Effector memory CD8-positive, alpha-beta T cell (primary cell): ENCODE results near the gene CKLF.
"Not testable (repeated sequence)": the region's sequence is repeated elsewhere in the genome, so short reads cannot be mapped to it uniquely, and the experiment has no call there.

Experiments
- ATAC-seq: fragments of 150-1000 bp; cut with Tn5 transposase; replicated peaks from 2 replicates; pipeline ENCODE4 v1.10.0; 2021; ENCODE audit warnings: mild to moderate bottlenecking, moderate library complexity
- DNase-seq, 3 experiments: peaks; one replicate each; pipeline ENCODE4 v3.0.0; 2021
- H3K27ac Mint-ChIP-seq, 2 donors: one replicate each; pipeline ENCODE4 v1.8.0; 2022; ENCODE audit warnings: mild to moderate bottlenecking in 2 of 2, mixed read lengths in 2 of 2, moderate library complexity in 2 of 2
- H3K27me3 Mint-ChIP-seq, 2 donors: one replicate each; pipeline ENCODE4 v1.8.0; 2022; ENCODE audit warnings: mixed read lengths in 2 of 2
- H3K36me3 Mint-ChIP-seq: one replicate; pipeline ENCODE4 v1.8.0; 2022; ENCODE audit warnings: mild to moderate bottlenecking, moderate library complexity, mixed read lengths; ENCODE audit not compliant: insufficient read depth
- H3K4me1 Mint-ChIP-seq, 2 donors: one replicate each; pipeline ENCODE4 v1.8.0; 2022; ENCODE audit warnings: low read depth in 2 of 2, mixed read lengths in 2 of 2
- H3K4me3 Mint-ChIP-seq, 2 donors: one replicate each; pipeline ENCODE4 v1.8.0; 2022; ENCODE audit warnings: mild to moderate bottlenecking in 2 of 2, mixed read lengths in 2 of 2, moderate library complexity in 2 of 2
- H3K9me3 Mint-ChIP-seq, 2 donors: one replicate each; pipeline ENCODE4 v1.8.0; 2022; ENCODE audit warnings: mixed read lengths in 2 of 2

CKLF gene

GRCh38 chr16:66560107-66560506, 7.7 kb downstream of the CKLF start:
- peaks cover 33% of the 10 kb centered on the region for H3K36me3 Mint-ChIP-seq
- H3K9me3 Mint-ChIP-seq: no peaks in the 10 kb centered on the region
- no peaks in the 10 kb centered on the region for H3K27me3 Mint-ChIP-seq
- peak overlapping the region; percentile 7 to 67 for H3K4me3 Mint-ChIP-seq
- ATAC-seq: no peak
- DNase-seq: no peak
- H3K27ac Mint-ChIP-seq: peak overlapping the region; percentile 16 to 71
- H3K4me1 Mint-ChIP-seq: peaks cover 69 to 79% of the 10 kb centered on the region in 2 donors

- H3K9me3 Mint-ChIP-seq: no peaks in the 10 kb centered on the region
- peaks cover 43% of the 10 kb centered on the region for H3K36me3 Mint-ChIP-seq
- H3K4me1 Mint-ChIP-seq: peaks cover 57 to 71% of the 10 kb centered on the region in 2 donors
- ATAC-seq: peak; percentile 63
- no peaks in the 10 kb centered on the region for H3K27me3 Mint-ChIP-seq
- peak overlapping the region; percentile 41 to 67 for H3K4me3 Mint-ChIP-seq
- no peak for DNase-seq
- peak overlapping the region; percentile 16 to 71 for H3K27ac Mint-ChIP-seq
These were observed 9.2 kb downstream of the CKLF start for GRCh38 chr16:66561381-66562080.

GRCh38 chr16:66562409-66562808, 10.0 kb downstream of the CKLF start:
- peaks cover 54 to 70% of the 10 kb centered on the region in 2 donors for H3K4me1 Mint-ChIP-seq
- peak overlapping the region; percentile 16 to 71 for H3K27ac Mint-ChIP-seq
- H3K4me3 Mint-ChIP-seq: peak overlapping the region; percentile 41 to 67
- ATAC-seq: peak; percentile 63
- no peaks in the 10 kb centered on the region for H3K27me3 Mint-ChIP-seq
- DNase-seq: no peak
- H3K9me3 Mint-ChIP-seq: no peaks in the 10 kb centered on the region
- peaks cover 49% of the 10 kb centered on the region for H3K36me3 Mint-ChIP-seq

- peak overlapping the region; percentile 16 to 71 for H3K27ac Mint-ChIP-seq
- H3K9me3 Mint-ChIP-seq: no peaks in the 10 kb centered on the region
- peak; percentile 31 for ATAC-seq
- H3K27me3 Mint-ChIP-seq: no peaks in the 10 kb centered on the region
- H3K4me1 Mint-ChIP-seq: peaks cover 52 to 66% of the 10 kb centered on the region in 2 donors
- H3K4me3 Mint-ChIP-seq: peak overlapping the region; percentile 41 to 67
- DNase-seq: no peak
- H3K36me3 Mint-ChIP-seq: peaks cover 49% of the 10 kb centered on the region
These were observed 10.6 kb downstream of the CKLF start for GRCh38 chr16:66562986-66563385.

GRCh38 chr16:66563574-66564334, 11.4 kb downstream of the CKLF start:
- no peaks in the 10 kb centered on the region for H3K27me3 Mint-ChIP-seq
- H3K9me3 Mint-ChIP-seq: no peaks in the 10 kb centered on the region
- H3K36me3 Mint-ChIP-seq: peaks cover 48% of the 10 kb centered on the region
- peak overlapping the region; percentile 16 to 71 for H3K27ac Mint-ChIP-seq
- ATAC-seq (no peak), DNase-seq (no peak)
- peak overlapping the region in 1 of 2 donors; percentile 67 for H3K4me3 Mint-ChIP-seq
- H3K4me1 Mint-ChIP-seq: peaks cover 46 to 60% of the 10 kb centered on the region in 2 donors

- ATAC-seq (no peak), DNase-seq (no peak)
- no peaks in the 10 kb centered on the region for H3K27me3 Mint-ChIP-seq
- no peaks in the 10 kb centered on the region for H3K9me3 Mint-ChIP-seq
- H3K36me3 Mint-ChIP-seq: peaks cover 50% of the 10 kb centered on the region
- H3K27ac Mint-ChIP-seq: peak within 1 kb of the TSS; percentile 51 to 77
- no peak within 1 kb of the TSS for H3K4me3 Mint-ChIP-seq
- H3K4me1 Mint-ChIP-seq: peaks cover 30 to 40% of the 10 kb centered on the region in 2 donors
These were observed 13.9 kb downstream of the CKLF start, which contains the start of gene CMTM1 for GRCh38 chr16:66566051-66566901. CMTM1 (plus strand) TSS chr16:66566439; CDS start chr16:66566514, 75 bp downstream.

- not testable (repeated sequence) for DNase-seq, H3K4me3 Mint-ChIP-seq, H3K27me3 Mint-ChIP-seq, H3K9me3 Mint-ChIP-seq, ATAC-seq, H3K27ac Mint-ChIP-seq
- H3K36me3 Mint-ChIP-seq: peaks cover 50% of the 10 kb centered on the region
- H3K4me1 Mint-ChIP-seq: peaks cover 31 to 34% of the 10 kb centered on the region in 2 donors
These were observed 14.9 kb downstream of the CKLF start for GRCh38 chr16:66567270-66567669.

GRCh38 chr16:66568355-66568754, 16.0 kb downstream of the CKLF start:
- DNase-seq: no peak
- H3K36me3 Mint-ChIP-seq: peaks cover 50% of the 10 kb centered on the region
- peaks cover 24 to 27% of the 10 kb centered on the region in 2 donors for H3K4me1 Mint-ChIP-seq
- no peaks in the 10 kb centered on the region for H3K27me3 Mint-ChIP-seq
- no peak for ATAC-seq
- peak overlapping the region in 1 of 2 donors; percentile 73 for H3K27ac Mint-ChIP-seq
- no peaks in the 10 kb centered on the region for H3K9me3 Mint-ChIP-seq
- no peak overlapping the region for H3K4me3 Mint-ChIP-seq

- DNase-seq: no peak
- H3K4me3 Mint-ChIP-seq: no peak overlapping the region
- no peaks in the 10 kb centered on the region for H3K27me3 Mint-ChIP-seq
- no peak for ATAC-seq
- peak overlapping the region; percentile 65 to 89 for H3K27ac Mint-ChIP-seq
- peaks cover 47% of the 10 kb centered on the region for H3K36me3 Mint-ChIP-seq
- H3K9me3 Mint-ChIP-seq: no peaks in the 10 kb centered on the region
- peaks cover 19 to 23% of the 10 kb centered on the region in 2 donors for H3K4me1 Mint-ChIP-seq
These were observed 16.8 kb downstream of the CKLF start for GRCh38 chr16:66569131-66569530.

- H3K27ac Mint-ChIP-seq: peak overlapping the region; percentile 65 to 89
- ATAC-seq: peak; percentile 41
- H3K27me3 Mint-ChIP-seq: no peaks in the 10 kb centered on the region
- peaks cover 39% of the 10 kb centered on the region for H3K36me3 Mint-ChIP-seq
- no peak for DNase-seq
- H3K4me1 Mint-ChIP-seq: peaks cover 22 to 26% of the 10 kb centered on the region in 2 donors
- no peak overlapping the region for H3K4me3 Mint-ChIP-seq
- H3K9me3 Mint-ChIP-seq: no peaks in the 10 kb centered on the region
These were observed 17.5 kb downstream of the CKLF start for GRCh38 chr16:66569827-66570405.

GRCh38 chr16:66572356-66572755, 20.0 kb downstream of the CKLF start:
- no peak for ATAC-seq
- H3K27me3 Mint-ChIP-seq: no peaks in the 10 kb centered on the region
- H3K9me3 Mint-ChIP-seq: no peaks in the 10 kb centered on the region
- H3K36me3 Mint-ChIP-seq: peaks cover 18% of the 10 kb centered on the region
- no peak for DNase-seq
- H3K4me3 Mint-ChIP-seq: no peak overlapping the region
- peaks cover 21% of the 10 kb centered on the region in 2 donors for H3K4me1 Mint-ChIP-seq
- H3K27ac Mint-ChIP-seq: peak overlapping the region; percentile 78 to 89

GRCh38 chr16:66574081-66574480, 21.7 kb downstream of the CKLF start:
- H3K36me3 Mint-ChIP-seq: peaks cover 14% of the 10 kb centered on the region
- no peak overlapping the region for H3K27ac Mint-ChIP-seq
- H3K9me3 Mint-ChIP-seq: no peaks in the 10 kb centered on the region
- H3K4me3 Mint-ChIP-seq: no peak overlapping the region
- DNase-seq (no peak), ATAC-seq (no peak)
- H3K4me1 Mint-ChIP-seq: peaks cover 25 to 28% of the 10 kb centered on the region in 2 donors
- H3K27me3 Mint-ChIP-seq: peaks cover 0 to 10% of the 10 kb centered on the region in 2 donors

GRCh38 chr16:66574531-66574930, 22.2 kb downstream of the CKLF start:
- Mint-ChIP-seq H3K27ac (no peak overlapping the region), H3K9me3 (no peaks in the 10 kb centered on the region), H3K36me3 (peaks cover 14% of the 10 kb centered on the region), H3K4me1 (peaks cover 30% of the 10 kb centered on the region in 2 donors), H3K4me3 (no peak overlapping the region), H3K27me3 (peaks cover 3 to 15% of the 10 kb centered on the region in 2 donors)
- DNase-seq (no peak), ATAC-seq (no peak)
